Measurements from ENCODE around the gene CEBPZOS.
"Not testable (repeated sequence)": the region's sequence is repeated elsewhere in the genome, so short reads cannot be mapped to it uniquely, and the experiment has no call there.

Gene CEBPZOS

DNA sequence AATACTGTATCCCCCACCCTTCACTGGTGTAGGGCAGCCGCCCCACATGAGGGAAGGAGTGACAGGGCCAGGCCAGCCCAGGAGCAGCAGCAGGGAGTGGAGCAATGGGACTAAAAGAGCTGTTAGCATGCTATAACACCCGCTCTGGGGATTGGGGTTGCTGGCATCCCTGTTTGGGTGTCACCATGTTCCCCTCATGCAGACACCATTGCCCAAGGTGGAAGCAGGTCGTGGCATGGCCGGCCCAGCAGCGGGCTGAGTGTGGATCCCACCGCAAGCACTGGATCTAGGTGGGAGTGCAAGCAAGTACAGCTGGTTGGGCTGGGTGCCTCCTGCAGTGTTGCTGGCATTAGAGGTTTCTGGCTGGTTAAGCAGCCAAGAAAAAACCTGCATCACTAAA, 4.5 kb upstream of the CEBPZOS start:
- DNase-seq, result no peak

DNA sequence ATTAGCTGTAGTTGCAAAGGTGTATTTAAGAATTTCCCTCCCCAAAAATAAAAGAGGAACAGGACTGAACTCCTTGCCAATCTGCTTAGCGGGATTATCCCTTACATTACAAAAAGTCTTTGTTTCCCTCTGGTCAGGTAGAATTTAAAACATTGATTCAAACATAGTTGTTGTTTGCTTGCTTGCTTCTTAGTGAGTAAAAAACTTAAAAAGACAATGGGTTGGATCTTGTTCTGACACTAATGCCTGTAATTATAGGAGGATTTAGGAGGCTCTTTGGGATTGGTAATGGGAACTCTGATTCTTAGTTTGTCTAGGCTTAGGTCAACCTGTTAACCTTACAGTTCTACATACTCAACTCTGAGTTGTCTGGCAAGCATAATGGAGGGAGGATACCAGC, 3.7 kb upstream of the CEBPZOS start:
- DNase-seq, result no peak

- DNase-seq, result not testable (repeated sequence)
Observed at GRCh38 chr2:37195862-37196319, 405 bp upstream of the CEBPZOS start.

DNA sequence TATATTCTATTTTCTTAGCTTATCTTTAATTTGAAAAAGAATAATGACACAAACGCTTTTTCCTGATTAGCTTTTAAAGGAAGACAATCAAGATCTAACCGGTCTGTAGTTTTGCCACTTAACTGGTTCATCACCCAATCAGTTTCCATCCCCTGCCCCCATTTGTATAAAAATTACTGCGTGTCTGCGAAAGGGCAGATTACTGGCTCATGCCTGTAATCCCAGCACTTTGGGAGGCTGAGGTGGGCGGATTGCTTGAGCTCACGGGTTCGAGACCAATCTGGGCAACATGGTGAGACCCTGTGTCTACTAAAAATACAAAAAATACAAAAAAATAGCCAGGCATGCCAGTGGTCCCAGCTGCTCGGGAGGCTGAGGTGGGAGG, 2.4 kb downstream of the CEBPZOS start:
- DNase-seq, result no peak

- DNase-seq, result no peak
Observed at GRCh38 chr2:37201208-37201607, 4.9 kb downstream of the CEBPZOS start.

DNA sequence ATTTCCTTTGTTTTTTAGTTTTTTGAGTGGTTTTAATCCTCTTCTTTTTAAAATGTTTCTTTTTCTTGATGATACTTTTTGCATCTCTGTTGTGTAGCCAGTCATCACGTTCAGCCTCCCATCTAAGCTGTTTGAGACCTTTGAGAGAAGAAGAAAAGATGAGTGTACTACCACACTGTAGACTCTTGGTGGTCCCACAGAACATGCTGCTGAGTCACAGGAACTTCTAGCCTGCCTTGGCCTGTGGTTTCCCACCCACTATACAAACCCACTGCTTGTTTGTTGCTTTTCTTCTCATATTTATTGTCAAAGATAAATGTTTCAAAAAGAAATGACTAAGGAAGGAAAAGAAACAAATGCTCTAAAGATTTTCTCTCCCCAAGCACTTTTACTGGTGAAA, 5.5 kb downstream of the CEBPZOS start:
- DNase-seq, result no peak

DNA sequence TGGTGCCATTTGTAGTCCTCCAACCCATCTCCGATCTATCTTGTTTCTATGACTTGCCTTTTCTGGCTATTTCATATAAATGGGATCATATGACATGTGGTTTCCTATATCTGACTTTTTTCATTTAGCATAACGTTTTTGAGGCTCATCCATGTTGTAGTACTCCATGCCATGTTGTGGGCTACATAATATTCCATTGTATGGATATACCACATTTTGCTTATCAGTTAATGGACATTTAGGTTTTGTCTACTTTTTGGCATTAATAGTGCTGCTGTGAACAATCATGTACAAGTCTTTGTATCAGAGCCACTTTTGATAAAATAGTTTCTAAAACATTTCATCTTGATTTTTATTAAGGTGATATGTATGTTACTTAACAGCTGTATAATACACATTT, 7.4 kb downstream of the CEBPZOS start:
- DNase-seq, result no peak

DNA sequence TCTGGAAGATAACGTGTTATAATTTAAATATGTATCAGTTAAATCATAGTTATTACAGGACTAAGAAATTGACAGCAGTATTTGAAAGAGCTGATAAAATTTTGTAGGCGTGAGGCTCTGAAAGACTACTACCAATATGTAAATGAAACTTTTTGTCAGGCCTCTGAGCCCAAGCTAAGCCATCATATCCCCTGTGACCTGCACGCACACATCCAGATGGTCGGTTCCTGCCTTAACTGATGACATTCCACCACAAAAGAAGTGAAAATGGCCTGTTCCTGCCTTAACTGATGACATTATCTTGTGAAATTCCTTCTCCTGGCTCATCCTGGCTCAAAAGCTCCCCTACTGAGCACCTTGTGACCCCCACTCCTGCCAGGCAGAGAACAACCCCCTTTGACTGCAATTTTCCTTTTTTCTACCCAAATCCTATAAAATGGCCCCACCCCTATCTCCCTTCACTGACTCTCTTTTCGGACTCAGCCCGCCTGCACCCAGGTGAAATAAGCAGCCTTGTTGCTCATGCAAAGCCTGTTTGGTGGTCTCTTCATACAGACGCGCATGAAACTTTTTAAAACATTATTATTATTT, 8.9 kb downstream of the CEBPZOS start:
- not testable (repeated sequence) for DNase-seq

DNA sequence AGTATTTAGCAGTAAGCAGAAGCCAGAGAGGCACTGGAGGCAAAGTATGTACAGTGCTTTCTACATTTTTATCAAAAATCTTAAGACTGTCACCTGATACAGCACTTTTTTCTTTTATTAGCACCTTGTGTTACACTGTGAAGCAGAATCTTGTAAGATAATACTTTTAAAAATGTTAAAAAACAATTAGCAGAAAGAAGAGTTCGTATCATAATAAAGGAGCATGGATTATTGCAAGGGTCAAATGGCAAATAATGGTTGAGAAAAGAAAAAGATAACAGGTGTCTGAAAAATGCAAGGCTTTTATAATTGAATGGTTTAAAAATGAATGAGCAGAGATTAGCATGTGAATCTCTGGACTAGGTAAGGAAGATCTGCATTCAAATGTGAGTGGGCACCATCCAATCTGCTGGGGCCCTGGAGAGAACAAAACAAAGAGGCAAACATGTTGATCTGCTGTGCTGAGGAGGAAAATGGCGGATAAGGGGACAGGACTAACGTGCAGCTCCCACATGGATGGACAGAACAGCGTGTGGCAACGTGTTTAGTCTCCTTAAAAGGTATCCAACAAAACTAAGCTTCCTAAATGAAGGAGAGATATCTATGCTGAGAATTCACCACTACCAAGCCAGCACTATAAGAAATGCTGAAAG, 9.5 kb downstream of the CEBPZOS start:
- no peak for DNase-seq

DNA sequence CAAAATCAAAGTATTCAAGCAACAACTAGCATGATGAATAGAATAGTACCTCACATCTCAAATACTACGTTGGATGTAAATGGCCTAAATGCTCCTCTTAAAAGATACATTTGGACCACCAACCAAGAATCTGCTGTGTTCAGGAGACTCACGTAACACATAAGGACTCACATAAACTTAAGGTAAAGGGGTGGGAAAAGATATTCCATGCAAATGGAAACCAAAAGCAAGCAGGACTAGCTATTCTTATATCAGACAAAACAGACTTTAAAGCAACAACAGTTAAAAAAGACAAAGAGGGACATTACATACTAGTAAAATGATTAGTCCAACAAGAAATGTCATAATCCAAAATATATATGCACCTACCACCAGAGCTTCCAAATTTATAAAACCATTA, 10.5 kb downstream of the CEBPZOS start:
- DNase-seq, result not testable (repeated sequence)

DNA sequence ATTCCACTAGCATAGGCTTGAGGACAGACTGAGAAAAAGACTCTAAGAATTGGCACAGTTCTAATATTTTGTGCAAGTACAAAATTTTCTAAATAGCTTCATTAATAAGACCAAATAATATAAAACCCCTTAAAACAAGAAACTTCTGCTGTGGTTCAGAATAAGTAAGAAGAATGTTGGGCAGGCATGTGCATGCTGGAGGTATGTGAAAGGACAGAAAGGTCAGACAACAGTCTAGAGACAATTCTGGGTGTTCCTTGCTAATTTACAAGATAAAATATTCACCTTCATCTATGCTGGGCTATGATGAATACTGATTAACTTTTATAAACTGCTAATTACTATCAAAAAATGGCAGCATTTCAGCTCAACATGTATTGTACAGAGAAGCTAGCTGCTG, 14.9 kb downstream of the CEBPZOS start:
- DNase-seq, result no peak

DNA sequence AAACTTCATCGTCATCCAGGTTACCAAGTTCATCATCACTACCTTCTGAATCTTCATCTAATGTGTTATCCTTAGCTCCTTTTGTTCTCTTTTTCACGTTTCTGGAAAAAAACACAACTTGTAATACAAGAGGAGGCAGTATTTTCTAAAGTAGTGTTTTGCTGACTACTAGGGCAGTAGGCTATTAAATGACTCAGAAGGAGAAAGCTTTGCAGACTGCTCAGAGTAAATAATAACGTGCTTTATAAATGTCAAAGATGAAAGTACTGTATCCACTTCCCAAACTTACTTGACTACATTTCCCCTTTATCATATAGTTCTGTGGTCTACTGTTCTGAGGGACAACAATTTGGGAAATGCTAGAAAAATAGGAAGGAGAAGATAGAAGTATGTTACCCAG, 15.6 kb downstream of the CEBPZOS start:
- no peak for DNase-seq

DNA sequence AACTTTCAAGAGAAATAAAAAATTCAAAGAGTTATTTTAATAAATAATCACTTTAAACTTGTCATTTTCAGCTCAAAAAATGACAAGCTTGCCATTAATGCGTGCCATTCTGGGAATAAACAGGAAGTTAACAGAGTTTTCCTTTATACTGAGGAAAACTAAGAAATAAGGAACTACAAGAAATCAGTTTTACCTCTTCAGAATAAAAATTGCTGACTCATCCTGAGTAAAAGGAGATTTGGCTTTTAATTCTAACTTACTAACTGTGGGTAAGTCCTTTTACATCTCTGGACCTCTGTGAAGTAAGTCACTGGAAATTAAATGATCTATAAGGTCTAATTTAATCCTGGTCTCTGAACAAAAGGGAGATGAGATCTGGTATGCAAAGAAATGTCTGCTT, 19.0 kb downstream of the CEBPZOS start:
- DNase-seq, result no peak

DNA sequence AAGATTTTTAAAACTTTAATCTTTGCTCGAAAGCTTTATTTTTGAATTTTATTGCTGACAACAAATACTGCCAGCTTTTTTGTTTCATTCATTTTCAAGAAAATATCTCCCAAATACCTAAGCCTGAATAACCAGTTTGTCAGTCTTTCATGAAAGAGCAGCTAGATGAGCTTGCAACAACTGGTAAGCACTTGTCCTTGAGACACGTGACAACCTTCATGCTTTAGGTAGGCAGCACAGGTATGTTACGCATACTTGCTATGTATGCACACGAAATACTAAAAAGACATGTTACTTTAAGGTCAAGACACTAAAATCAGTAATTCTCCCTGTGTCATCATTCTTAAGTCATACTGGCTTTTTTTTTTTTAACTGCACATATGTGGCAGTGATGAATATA, 22.8 kb downstream of the CEBPZOS start:
- no peak for DNase-seq

GRCh38 chr2:37223131-37223530, 26.8 kb downstream of the CEBPZOS start:
- no peak for DNase-seq

DNA sequence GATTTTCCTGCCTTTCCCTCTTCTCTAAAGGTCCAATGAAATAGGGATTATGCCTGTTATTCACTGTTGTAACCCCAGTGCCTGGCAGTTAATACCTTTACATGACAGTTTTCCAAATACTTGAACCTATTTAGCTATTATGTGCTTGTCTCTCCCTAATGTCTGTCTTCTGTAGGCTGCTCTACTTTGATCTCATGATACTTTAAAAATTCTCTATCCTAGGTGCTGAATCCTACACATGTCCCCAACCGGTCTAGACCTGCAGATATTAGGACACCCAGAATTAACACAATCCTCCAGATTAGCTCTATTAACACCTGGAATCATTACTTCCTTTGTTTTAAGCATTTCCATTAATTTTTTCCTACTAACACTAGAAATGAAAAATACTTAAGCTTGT, 27.8 kb downstream of the CEBPZOS start:
- DNase-seq, result no peak

DNA sequence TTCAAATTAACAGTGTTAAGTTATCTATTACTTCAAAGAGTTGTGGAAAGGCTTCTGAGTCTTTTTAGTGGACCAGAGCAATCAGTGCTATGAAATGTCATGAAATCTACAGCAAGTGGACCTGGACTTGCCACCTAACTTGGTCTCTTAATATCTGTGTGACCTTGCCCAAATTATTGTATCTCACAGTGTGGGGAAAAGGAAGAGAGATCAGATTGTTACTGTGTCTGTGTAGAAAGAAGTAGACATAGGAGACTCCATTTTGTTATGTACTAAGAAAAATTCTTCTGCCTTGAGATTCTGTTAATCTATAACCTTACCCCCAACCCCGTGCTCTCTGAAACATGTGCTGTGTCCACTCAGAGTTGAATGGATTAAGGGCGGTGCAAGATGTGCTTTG, 28.8 kb downstream of the CEBPZOS start:
- DNase-seq, result not testable (repeated sequence)

GRCh38 chr2:37226863-37227262, 30.6 kb downstream of the CEBPZOS start:
- no peak for DNase-seq

DNA sequence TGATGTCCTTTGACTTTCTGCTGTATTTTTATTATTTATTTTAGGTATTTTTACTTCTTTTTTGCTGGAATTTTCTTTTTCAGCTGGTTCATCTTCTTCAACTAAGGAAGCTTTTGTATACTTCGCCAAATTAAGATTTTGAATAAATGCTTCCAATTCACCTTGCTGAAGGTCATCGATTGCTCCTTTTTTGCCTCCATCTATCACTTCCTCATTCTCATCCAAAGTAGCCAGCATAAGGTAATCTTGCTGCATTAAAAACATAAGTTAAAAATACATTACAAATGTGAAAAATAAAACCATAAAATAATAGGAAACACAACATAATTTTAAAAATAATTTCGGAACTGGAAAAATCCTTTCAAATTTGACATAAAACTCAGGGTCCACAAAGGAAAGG, 32.5 kb downstream of the CEBPZOS start:
- DNase-seq, result no peak

GRCh38 chr2:37230581-37230980, 34.3 kb downstream of the CEBPZOS start:
- no peak for DNase-seq

DNA sequence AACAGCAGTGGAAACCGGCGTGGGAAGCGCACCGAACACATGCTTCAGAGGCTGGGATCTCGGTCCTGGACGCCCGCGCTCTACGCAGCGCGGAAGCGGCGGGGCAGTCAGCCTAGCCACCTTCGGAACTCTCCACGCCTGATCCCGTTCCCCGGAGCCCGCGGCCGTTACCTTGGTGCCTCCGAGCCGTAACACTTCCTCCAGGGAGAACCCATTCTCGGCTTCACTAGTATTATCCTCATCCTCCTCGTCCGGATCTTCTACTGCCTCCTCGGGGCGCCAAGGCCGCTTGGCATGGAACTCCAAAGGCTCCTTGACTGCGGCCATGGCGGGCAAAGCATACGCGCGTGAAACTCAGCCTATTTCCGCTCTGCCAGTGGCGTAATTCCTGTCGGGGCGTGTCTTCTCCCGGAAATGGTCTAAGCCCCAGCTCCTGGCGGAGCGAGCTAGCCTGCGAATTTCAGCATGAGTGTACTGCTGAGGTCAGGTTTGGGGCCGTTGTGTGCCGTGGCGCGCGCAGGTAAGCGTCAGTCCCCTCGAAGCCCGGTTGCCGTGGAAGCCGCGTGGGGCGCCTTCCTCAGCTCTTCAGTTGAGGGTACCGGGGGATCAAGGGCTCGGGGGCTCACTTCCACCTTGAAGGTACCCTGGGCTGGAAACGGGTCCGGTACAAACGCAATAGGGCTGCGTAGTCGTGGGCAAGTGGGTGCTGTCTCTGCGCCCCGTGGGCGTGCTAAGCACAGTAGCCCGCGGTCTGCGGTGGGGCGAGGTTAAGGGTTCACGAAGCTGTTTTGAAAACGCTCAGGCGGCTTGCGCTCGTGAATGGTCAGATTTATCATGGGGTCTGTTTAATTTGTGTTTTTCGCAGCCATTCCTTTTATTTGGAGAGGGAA, 35.2 kb downstream of the CEBPZOS start, which contains the start of the genes CEBPZ and NDUFAF7:
CEBPZ (minus strand) TSS at position 356 of the 890 bp plus-strand sequence; CDS start at position 327, 29 bp downstream.
NDUFAF7 (plus strand) TSS at position 418 of the 890 bp plus-strand sequence; CDS start at position 466, 48 bp downstream.
- peak; percentile 89 for DNase-seq

DNA sequence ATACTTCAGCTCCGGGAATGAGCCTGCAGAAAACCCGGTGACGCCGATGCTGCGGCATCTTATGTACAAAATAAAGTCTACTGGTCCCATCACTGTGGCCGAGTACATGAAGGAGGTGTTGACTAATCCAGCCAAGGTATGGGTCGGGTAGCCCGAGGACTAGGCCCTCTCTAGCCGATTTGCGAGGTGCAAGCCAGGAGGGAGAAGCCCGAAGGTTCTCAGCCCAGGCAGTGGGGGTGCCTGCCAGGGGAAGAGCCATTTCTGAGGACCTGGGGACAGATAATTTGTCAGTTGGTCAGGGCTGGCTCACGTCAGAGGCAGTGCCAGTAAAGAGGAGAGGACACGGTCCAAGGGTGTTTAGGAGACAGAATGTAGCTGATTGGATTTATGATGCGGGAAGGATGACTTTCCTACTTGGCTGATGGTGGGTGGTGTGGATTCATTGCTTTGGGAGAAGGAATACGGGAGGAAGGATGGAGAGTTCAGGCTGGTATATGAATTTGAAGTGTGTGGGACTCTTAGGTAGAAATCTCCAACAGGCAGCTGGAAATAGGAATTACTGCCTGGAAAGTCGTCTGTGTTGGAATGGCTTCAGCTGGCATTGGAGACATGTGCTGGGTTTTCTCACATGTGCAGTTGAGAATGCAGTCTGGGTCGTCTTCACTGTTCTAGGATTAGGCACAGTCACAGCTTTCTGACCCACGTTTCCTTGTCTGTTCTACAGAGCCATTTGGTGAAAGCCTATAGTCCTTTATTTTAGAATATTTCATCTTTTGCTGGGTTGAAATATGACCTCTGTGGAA, 36.0 kb downstream of the CEBPZOS start:
- peak; percentile 24 for DNase-seq

DNA sequence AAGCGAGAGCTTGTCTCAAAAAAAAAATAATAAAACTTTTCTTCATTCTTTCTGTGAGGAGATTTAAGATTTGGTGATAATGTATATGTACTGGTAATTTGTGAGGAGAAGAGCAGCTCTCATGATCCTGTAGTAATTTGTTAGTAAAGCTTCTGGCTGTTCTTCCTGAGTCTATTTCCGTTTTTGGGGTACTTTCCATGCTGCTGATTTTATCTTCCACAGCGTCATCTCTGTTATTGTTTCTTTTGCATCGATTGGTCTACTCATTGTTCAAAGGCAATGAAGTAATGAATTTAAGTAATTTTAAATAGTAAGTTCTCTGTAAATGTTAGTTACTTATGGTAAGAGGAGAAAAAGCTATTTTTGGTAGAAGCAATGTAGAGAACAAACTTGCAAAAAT, 47.1 kb downstream of the CEBPZOS start:
- no peak for DNase-seq
